ENCODE data around the gene CEP83.
"Not testable (repeated sequence)": the region's sequence is repeated elsewhere in the genome, so short reads cannot be mapped to it uniquely, and the experiment has no call there.

Gene CEP83

DNA sequence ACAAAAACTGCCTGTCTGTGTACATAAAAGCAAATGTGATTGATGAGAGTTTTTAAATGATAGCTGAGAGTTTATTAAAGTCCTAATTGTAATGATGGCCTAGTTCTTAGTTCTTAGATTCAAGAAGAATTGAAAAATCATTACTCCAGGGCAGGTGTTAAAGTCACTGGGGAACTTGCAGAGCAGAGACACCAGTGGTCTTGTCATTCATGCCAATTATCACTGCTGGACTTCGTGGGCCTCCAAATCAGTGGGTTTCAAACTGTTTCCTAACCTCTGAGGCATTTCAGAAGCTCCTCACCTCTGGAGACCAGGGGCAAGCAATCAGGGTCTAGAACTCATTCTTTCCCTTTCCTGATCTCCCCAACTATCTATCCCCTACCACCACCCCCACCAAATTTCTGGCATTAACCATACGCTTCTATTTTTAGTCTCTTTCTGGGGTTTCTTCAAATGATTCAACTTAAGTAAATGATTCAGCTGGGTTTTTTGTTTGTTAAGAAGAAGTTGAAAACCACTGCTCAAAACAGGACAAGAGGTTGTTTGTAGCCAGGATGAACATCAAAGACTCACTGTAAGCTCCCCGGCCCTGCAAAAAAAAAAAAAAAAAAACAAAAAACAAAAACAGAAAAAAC, 80.1 kb downstream of the CEP83 start:
- no peak for DNase-seq (ENCODE audit: low read depth)

DNA sequence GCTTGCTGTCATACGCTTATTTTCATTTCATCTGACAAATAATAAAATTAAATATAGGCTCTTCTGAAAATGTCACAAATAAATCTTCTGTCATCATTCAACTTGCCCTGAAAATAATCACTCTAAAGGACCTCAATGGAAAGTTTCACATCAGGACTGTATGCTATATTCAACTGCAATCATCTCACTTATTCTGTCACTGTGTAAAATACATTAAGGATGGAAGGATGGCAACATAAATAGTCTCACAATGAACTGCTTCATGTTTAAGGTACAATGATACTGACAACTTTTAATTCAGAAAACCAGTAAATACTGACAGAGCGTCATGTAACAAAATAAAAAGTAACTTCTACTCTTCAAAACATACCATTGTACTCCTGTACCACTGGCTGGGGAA, 82.1 kb downstream of the CEP83 start:
- DNase-seq (ENCODE audit: low read depth): no peak

- DNase-seq (ENCODE audit: low read depth): no peak
Measured at GRCh38 chr12:94374124-94374523, 85.5 kb downstream of the CEP83 start.

DNA sequence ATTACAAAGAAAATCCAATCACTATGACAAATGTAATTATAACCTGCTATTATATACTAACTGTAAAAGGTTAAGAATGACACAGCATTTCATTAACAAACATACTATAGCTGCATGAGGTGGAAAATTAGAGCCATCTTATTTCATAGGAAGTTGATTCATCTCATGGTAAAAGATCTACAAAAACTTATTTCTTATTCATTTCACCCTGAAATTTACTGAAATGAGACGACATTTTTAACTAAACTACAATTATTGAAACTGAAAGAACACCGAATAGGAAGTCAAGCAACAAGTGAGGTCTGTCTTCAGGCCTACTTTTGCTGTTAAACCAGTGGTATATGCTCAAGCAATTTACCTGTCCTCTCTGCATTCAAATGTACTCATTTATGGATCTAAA, 87.2 kb downstream of the CEP83 start:
- DNase-seq (ENCODE audit: low read depth): no peak

DNA sequence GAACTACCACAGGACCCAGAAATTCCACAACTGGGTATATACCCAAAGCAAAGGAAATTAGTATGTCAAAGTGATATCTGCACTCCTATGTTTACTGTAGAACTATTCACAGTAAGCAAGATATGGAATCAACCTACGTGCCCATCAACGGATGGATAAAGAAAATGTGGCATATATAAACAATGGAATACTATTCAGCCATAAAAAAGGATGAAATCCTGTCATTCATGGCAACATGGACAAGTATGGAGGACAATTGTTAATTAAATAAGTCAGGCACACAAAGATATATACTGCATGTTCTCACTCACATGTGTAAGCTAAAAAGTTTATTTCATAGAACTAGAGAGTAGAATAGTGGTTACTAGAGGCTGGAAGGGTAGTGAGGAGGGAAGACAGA, 97.0 kb downstream of the CEP83 start:
- no peak for DNase-seq (ENCODE audit: low read depth)

DNA sequence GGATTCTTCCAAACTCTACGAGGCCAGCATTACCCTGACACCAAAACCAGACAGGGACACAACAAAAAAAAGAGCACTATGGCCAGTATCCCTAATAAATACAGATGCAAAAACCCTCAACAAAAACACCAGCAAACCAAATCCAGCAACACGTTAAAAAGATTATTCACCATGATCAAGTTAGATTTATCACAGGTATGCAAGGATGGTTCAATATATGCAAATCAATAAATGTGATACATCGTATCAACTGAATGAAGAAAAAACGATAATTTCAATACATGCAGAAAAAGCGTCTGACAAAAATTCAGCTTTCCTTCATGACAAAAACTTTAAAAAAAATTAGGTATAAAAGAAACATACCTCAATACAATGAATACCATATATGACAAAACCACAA, 99.9 kb downstream of the CEP83 start:
- DNase-seq (ENCODE audit: low read depth): no peak

DNA sequence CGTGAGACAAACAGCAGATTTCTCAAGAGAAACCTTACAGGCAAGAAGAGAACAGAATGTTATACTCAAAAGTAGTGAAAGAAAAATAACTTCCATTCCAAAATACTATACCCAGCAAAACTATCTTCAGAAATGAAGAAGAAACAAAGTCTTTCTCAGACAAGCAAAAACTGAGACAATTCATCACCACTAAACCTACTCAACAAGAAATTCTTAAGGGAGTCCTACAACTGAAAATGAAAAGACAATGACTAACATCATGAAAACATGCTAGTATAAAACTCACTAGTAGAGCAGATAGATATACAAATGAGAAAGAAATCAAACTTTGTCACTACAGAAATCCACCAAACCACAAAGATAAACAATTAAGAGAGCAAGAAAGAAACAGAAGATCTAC, 106.5 kb downstream of the CEP83 start:
- DNase-seq (ENCODE audit: low read depth): no peak

DNA sequence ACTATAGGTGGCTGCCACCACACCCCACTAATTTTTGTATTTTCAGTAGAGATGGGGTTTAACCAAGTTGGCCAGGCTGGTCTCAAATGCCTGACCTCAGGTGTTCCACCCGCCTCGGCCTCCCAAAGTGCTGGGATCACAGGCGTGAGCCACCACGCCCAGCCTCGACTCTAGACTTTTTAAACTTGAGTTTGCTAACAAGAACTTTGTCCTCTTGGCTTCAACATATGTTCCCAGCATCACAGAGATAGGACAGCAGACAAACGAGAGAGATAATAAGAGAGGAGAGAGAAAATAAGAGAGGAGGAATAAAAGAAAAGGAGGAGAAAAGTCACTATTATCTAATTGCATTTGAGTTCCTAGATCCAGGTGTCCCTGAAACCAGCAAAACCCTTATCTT, 119.1 kb downstream of the CEP83 start:
- no peak for DNase-seq (ENCODE audit: low read depth)

DNA sequence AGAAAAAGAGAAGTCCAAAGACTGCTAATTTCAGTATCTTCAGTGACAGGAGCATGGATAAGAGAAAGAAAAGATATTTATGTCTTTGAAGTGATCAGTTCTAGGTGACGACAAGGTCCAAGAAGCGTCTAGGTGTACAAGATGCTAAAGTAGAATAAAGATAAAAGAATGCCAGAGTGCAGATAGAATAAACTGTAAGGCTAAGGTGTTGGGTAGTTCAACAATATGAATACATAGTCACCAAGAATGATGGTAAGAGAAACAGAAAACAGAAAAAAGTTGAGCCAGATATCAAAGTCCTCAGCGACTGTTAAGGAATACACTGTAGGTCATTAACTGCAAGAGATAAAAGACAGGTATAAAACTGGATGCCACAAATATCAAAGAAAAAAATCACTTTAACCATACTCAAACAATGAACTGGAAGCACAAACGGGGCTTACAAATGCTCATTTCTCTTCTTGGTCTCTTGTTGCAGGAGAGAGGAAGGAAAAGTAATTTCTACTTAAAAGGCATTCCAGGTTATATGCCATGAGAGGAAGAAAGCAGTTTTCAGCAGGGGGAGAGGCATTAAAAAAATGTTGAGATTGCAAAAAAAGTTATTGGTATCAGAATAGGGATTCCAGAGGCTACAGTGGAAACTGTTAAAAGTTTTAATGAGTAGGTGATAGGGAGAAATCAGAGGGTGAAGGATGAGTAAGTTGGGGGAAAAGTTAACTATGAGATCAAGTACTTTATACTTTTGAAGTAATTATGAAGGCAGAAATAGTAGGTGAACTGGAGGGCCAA, 121.5 kb downstream of the CEP83 start:
- DNase-seq (ENCODE audit: low read depth): no peak

- no peak for DNase-seq (ENCODE audit: low read depth)
Measured at GRCh38 chr12:94336211-94336925, 123.3 kb downstream of the CEP83 start.

DNA sequence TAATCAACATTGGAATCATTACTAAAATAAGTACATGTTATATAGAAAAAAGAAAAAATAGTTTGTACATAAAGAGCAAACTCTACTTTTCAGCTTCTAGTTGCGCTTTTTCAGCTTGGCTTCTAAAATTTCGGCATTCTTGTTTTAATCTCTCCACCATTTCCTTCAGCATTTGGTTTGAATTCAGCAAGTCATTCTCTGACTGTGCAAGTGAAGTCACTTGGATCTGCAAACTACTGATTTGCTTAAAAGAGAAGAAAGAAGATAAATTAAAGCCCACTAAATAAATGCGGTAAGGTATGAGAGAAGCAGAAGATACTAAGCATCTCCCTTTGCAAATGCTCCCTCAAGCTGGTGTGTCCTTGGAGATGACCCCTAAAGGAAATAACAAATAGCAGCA, 126.3 kb downstream of the CEP83 start:
- DNase-seq (ENCODE audit: low read depth): no peak

- DNase-seq (ENCODE audit: low read depth): no peak
Measured at GRCh38 chr12:94329366-94329765, 130.3 kb downstream of the CEP83 start.

DNA sequence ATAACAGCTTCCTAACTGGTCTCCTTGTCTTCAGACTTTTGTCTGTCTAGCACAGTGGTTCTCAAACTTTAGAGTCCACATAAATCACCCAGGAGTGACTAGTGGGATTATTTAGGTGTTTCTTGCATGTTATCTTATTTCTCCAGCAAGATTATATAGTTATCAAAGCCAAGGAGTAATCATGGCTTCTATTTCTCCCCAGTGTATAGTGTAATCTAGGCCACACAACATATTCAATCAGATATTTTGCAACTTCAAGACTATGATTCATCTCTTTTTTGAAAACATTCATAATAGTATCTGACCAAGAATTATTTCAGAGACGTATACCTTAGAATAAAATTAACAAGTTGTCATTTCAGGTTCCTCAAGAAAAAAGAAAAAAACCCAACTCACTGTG, 131.9 kb downstream of the CEP83 start:
- DNase-seq (ENCODE audit: low read depth): no peak

DNA sequence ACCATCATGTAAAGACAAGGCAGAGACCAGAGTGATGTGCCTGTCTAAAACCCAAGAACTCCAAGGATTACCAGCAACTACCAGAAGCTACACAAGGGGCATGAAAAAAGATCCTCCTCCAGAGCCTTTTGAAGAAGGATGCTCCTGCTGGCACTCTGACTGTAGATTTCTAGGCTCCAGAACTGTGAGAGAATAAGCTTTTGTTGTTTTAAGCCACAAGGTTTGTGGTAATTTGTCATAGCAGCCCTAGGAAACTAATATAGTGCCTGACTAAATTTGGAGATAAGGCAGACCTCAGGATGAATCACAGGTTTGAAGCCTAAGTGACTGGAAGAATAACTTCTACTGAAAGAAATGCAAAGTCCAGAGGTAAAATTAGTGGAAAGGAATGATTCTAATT, 132.9 kb downstream of the CEP83 start:
- DNase-seq (ENCODE audit: low read depth): no peak

DNA sequence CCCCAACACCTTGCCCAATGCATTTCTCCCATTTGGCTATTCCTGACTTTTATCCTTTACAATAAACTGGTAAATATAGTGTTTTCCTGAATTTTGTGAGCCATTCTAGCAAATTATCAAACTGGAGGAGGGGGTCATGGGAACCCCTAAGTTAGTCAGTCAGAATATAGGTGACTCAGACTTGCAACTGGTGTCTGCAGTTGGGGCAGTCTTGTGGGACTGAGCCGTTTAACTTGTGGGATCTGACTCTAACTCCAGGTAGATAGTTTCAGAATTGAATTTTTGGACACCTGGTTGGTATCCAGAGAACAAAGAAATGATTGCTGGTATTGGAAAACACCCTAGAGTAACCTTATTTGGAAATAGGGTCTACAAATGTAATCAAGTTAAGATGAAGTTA, 133.4 kb downstream of the CEP83 start:
- no peak for DNase-seq (ENCODE audit: low read depth)

DNA sequence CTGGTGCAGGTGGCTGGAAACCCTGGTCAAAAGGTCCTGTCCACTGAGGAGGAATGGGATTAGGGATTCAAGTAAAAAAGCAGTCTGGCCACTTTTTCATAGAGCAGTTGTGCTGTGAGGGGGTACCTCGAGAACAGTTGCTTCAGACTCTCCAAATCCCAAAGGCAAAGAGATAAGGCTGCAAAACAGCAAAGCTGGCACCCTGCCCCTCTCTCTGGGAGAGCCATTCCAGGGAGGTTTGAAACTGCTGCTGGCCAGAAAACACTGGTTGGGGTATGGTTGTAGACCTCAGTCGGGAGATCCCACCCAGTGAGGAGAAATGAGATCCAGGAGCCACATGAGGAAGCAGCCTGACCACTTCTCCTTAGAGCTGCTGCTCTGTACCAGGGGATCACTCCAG, 137.3 kb downstream of the CEP83 start:
- no peak for DNase-seq (ENCODE audit: low read depth)

- no peak for DNase-seq (ENCODE audit: low read depth)
Measured at GRCh38 chr12:94320109-94320508, 139.6 kb downstream of the CEP83 start.

GRCh38 chr12:94318181-94318580, 141.5 kb downstream of the CEP83 start:
- no peak for DNase-seq (ENCODE audit: low read depth)

GRCh38 chr12:94316600-94316999, 143.1 kb downstream of the CEP83 start:
- not testable (repeated sequence) for DNase-seq (ENCODE audit: low read depth)

GRCh38 chr12:94312378-94312777, 147.3 kb downstream of the CEP83 start:
- no peak for DNase-seq (ENCODE audit: low read depth)

DNA sequence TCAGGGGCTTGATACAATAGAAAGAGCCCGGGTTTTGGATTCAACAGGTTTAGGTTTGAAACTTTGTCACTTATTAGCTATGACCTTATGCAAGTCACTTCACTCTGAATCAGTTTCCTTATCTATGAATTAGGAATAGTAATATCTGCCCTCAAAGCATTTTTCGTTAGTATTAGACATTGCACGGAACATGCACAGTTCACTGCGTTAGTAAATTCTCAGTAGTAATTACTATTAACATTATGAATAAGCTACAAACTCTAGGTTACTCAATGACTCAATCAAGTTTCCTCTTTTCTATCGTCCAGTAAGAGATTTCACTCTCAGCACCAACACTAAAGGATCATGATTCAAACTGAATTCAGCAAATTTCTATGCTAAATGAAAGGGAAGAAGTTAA, 150.3 kb downstream of the CEP83 start:
- no peak for DNase-seq (ENCODE audit: low read depth)

DNA sequence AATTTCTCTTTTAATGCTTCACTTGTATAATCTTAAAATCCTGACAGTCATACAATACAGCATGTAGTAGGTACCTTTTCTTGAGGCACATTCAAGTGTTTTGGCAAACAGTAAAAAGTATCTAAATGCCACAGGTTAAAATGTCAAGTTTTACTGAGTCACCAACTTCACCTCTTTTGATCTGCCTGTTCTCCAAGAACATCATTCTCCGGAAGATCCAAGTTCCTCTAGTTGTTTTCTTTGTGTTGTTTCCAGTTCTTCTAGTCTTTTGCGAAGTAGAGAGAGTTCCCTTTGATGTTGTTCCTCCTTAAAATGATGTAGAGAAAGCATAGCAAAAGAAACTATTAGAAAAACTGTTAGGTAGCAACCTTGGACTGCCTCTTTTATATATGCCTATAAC, 151.1 kb downstream of the CEP83 start:
- DNase-seq (ENCODE audit: low read depth): no peak

All from fibroblast of the conjunctiva (primary cell).